ENCODE measurements around the gene MEIS3.
A peak's percentile ranks its signal among the peaks of the same experiment; 100 is the strongest.
"Not testable (repeated sequence)": the region's sequence is repeated elsewhere in the genome, so short reads cannot be mapped to it uniquely, and the experiment has no call there.

MEIS3 gene

DNA sequence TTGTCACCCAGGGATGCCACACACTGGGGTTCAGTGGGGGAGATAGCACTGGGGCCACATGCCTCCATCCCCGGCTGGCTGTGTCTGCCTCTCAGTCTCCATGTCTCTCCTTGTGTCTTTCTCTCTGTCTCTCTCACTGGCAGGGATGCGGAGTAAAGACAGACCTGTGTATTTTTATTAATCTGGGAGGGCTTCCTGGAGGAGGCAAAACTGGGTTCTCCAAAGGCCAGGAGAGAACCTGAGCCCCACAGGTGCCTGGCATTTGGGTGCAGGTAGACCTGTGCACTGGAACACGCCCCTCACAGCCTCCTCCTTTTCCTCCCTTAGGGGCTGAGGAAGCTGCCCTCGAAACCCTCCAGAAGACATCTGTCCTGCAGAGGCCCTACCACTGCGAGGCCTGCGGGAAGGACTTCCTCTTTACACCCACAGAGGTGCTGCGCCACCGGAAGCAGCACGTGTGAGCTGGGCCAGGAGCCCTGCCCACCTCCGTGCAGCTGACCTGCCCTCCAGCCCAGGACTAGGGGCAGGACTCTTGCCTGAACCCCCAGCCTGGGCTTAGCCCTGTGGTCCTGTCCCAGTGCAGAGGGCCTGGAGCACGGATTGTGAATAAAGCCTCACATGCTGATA lies 37.6 kb downstream of the MEIS3 start:
- DNase-seq = no peak

DNA sequence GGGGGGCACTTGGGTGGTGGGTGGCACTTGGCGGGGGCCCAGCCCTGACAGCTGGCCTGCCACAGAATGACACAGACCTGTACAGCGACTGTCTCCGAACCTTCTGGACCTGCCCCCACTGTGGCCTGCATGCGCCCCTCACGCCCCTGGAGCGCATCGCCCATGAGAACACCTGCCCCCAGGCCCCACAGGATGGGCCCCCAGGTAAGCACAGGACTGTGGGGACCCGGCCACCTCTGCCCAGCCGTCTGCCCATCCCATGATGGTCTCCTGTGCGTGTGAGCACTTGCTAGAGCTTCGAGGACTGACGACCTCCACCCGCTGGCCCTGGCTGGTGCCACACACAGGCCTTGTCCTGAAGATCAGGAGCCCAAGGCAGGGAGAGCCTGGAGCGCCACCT lies 38.2 kb downstream of the MEIS3 start:
- DNase-seq = no peak

DNA sequence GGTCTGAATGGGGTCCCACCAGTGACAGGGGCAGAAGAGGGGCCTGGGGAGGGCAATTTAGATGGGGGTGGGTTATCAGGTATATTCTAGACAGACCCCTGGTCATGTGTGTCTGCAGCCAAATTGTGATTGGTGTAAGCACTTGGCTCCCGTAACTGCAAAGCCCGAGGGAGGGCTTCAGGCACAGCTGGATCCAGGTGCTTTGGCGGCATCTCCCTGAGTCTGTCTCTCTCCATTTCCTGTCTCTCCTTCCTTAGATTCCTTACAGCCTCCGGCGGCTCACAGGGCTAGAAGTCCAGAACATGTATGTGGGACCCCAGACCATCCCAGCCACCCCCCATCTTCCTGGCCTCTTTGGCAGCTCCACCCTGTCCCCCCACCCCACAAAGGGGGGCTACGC lies 38.8 kb downstream of the MEIS3 start:
- DNase-seq = no peak

DNA sequence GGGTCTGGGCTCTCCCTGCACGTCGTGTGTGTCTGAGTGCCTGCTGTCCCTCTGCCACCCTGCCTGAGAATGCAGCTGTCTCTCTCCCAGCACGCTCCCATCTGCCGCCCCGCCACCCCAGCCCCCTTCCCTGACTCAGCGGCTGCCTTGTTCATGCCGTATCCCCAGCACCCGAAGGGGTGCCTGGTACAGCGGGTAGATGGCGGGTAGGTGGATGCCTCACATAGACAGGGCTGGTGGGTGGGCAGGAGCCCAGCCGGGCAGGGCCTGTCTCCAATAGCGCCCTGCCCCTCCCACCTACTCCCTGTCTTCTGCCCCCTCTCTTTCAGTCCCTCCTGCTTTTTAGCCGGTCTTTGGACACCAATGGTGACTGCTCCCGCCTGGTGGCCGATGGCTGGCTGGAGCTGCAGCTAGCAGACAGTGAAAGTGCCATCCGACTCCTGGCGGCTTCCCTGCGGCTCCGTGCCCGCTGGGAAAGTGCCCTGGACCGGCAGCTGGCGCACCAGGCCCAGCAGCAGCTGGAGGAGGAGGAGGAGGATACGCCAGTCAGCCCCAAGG lies 39.9 kb downstream of the MEIS3 start:
- DNase-seq = no peak

DNA sequence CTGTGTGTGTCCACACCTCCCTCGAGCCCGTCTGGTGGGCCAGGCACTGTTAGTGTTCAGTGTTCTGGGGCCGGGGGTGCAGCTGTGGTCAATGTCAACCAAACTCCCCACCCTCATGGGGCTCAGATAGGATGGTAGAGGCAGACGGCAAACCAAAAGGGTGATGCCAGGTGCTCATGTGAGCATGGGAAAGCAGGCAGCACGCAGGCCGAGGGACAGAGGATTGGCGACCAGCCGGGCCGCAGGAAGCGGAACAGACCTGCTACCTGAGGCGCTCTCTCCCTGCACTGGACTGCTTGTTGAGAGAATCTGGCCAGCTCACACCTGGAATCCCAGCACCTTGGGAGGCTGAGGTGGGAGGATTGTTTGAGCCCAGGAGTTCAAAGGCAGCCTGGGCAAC lies 41.1 kb downstream of the MEIS3 start:
- DNase-seq = no peak

DNA sequence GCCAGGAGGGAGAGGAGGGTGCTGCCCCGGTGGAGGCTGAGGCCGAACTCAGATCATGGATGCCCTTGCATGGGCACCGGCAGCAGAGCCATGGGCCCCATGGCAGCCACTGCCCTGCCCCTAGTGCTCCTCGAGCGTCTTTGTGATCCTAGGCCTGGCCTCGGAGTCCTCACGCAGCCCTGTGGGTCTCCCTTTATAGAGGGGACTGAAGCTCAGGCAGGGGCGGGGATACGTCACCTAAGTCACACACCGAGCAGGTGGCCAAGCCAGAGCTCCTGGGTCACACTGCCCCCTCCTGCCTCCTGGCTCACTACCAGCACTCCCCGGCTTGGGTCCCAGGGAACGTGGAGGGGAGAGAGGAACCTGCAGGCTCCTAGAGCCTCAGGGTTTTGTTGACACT lies 41.5 kb downstream of the MEIS3 start:
- DNase-seq = no peak

DNA sequence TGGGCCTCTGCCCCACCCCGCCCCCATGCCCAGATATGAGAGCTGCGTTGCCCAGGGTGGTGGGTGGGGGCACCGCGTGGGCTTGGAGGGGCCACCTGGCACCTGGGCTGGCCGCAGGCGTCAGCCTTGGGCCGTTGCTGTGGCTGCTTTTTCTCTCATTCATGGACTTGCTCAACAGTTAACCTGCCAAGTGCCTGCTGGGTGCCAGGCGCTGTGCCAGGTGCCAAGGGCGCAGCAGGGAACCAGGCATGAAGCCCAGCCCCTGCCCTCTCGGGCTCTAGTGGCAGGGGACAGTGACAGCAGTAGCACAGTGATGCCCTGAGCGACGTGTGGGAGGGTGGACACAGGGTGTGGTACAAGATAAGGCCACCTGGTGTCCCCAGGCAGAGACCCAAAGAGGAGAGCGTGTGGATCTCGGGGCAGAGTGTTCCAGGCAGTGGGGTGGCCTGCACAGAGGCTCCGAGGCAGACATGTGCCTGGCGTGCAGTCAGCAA lies 42.1 kb downstream of the MEIS3 start:
- DNase-seq = peak; percentile 14 to 65

DNA sequence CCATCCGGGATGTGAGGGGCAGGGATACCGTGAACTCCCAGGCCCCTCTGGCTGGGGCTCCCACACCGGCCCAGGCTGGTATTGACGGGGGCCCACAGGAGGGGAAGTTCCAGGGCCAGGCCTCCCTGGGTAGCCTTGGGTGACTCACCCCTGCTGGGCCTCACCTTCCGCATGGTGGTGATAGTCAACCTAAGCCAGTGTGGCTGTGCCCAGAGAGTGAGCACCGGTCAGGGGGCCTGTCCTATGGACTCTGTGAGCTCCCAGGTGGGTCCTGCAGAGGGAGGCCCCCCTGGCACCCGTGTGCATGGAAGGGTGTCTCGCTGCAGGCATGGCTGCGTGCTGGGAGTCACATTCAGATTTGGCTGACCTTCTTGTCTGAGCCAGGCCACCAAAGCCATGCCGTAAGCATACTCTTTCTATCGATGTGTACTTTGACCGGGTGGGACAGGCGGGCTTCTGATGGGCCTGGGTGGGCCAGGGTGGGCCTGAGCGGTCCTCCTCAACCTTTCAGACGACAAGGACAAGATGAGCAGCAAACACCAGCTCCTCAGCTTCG lies 42.7 kb downstream of the MEIS3 start:
- no peak for DNase-seq

DNA sequence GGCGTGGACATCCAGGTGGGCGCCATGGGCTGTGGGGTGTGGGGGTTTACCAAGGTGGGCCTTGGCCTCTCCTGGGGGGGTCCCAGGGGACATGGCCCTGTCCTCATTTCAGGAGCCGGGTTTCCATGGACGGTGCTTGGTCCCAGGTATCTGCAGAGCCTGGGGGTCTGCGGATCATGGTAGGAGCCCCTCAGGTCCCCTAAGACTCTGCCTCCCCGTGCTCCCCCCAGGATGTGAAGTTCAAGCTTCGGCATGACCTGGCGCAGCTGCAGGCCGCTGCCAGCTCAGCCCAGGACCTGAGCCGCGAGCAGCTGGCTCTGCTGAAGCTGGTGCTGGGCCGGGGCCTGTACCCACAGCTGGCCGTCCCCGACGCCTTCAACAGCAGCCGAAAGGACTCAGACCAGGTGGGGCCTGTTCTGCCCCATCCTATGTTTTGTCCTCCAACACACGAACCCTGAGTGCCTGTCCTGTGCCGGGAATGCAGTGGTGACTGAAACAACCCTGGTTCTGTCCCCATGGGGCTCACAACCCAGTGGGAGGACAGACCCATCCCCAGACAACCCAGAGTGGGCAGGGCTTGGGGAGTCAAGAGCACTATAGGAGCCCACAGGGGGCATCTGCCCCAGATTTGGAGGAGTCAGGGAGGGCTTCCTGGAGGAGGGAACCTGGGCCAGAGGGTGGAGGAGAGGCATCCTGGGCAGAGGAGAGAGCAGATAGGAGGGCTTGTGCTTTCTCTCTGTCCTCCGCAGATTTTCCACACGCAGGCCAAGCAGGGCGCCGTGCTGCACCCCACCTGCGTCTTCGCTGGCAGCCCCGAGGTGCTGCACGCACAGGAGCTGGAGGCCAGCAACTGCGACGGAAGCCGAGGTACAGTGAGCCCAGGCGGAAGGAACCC lies 43.4 kb downstream of the MEIS3 start:
- no peak for DNase-seq

DNA sequence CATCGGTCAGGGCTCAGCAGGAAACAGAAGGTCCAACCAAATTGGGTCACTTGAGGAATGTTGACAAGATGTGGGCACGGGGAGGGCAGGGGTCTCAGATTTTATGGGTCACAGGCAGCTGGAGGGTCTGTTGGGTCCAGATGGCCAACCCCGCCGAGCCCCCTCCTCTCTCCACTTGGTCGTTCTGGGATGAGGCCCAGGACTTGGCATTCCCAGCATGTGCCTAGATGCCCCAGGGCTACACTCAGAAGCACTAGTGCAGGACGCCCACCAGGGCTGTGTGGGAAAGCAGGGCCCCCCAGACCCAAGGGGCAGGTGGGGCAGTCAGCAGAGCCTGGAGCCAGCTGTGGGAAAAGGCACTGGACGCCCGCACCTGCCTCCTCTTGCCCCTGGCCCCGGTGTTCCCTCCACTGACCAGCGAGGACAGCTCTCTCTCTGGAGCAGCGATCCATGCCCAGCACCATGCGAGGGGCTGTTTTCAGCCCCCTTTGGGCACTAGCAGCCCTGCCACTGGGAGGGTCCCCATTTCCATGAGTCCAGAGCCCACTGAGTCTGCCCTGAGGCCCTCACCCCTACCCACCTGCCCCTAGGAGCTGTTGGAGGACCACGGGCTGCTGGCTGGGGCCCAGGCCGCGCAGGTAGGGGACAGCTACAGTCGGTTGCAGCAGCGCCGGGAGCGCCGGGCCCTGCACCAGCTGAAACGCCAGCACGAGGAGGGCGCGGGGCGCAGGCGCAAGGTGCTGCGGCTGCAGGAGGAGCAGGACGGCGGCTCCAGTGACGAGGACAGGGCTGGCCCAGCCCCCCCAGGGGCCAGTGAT lies 44.2 kb downstream of the MEIS3 start:
- no peak for DNase-seq

DNA sequence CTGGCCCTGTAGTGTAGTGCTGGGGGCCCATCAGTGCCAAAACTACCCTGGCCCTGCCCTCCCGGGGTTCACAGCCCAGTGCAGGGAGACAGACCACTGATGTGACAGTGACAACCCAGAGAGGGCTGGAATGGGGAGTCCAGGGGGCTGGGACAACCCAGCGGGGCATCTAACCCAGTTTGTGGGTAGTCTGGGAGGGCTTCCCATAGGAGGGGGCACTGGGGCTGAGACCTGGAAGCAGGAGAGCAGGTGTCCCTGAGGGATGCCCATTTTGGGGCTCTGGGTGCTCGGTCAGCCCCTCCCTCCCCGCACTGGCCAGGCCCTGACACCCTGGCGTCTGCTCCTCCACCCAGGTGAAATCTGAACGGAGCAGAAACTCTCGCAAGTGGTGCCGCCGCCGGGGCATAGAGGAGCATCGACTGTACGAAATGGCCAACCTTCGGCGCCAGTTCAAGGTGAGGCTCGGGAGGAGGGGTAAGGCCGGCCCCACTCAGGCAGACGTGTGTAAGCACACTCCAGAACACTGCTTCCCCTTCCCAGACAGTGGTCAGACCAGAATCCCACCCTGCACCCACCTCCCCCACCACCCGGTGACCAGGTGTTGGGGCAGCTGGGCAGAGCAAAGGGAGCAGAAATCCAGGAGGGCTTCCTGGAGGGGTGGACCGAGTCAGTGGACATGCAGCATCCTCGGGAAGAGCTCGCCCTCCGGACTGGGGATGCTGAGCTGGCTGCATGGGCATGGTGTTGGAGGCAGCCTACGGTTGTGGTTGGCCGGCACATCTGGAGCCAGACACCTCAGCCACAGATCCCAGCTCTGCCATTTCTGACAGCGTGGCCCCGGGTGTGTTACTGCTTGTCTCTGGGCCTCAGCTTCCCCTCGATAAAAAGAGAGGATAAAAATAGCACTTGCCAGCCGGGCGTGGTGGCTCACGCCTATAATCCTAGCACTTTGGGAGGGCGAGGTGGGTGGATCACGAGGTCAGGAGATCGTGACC lies 45.8 kb downstream of the MEIS3 start:
- no peak for DNase-seq

DNA sequence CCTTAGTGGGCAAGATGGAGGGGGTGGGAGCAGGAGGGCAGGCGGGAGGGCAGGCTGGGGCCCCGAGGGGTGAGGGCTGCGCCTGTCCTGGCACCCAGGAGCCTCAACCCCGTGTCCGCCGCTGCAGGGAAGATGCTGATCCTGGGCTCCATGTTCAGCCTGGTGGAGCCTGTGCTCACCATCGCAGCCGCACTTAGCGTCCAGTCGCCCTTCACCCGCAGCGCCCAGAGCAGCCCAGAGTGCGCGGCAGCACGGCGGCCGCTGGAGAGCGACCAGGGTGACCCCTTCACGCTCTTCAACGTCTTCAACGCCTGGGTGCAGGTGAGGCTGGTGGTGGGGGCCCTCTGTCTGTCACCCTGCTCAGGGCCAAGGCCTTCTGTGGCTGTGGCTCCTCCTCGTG lies 46.7 kb downstream of the MEIS3 start:
- DNase-seq = no peak

DNA sequence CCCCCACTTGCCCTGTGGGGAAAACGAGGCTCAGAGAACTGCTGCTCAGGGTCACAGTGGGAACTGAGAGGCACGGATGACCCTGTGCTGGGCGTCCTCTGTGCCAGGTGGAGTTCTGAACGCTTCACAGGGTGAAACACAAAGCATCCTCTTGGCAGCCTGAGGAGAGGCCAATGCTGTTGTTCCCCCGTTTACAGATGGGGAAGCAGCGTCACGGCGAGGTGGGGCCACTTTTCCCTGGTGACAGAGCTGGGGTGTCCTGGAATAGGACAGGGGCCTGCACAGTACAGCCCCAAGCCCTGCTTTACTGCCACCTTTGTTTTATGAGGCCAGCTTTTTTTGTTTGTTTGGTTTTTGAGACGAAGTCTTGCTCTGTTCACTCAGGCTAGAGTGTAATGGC lies 48.1 kb downstream of the MEIS3 start:
- DNase-seq = no peak

DNA sequence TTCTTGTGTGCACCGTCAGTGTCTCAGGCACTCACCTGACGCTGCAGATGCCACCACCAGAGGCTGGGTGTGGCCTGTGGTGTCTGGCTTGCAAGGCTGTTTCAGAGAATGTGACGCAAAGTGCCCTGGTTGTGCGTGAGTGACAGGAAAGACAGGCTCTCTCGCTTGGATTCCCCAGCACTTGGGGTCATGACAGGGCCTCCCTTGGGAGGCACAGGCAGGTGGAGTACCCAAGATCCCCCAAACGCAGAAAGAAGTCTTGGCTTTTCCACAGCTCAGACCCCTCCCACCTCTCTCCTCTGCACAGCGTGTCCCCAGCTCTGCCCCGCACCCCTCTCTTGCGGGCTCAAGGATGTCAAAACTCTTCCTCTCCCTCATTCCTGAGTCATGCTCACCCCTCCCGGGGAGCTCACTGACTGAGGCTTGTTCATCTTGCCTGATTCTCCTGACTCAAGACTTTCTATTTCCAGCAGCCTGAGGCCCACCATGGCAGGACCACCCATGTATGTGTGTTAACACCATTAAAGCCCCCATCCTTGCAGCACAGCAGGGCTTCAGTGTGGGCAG lies 49.2 kb downstream of the MEIS3 start:
- no peak for DNase-seq

DNA sequence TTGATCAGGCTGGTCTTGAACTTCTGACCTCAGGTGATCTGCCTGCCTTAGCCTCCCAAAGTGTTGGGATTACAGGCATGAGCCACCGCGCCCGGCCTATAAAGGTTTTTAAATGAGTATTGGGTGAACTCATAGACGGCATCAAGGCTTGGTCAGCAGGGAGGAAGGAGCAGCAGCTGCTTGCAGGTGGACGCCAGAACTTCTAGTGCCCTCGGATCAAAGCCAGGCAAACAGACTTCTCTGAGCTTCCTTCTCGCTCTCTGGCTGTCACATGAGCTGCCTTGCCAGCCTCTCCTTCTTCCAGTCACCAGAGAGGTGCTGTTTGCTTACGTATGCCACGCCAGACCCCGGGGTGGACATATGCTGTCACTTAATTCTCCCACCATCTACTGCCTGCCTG lies 53.9 kb downstream of the MEIS3 start:
- DNase-seq = not testable (repeated sequence)

DNA sequence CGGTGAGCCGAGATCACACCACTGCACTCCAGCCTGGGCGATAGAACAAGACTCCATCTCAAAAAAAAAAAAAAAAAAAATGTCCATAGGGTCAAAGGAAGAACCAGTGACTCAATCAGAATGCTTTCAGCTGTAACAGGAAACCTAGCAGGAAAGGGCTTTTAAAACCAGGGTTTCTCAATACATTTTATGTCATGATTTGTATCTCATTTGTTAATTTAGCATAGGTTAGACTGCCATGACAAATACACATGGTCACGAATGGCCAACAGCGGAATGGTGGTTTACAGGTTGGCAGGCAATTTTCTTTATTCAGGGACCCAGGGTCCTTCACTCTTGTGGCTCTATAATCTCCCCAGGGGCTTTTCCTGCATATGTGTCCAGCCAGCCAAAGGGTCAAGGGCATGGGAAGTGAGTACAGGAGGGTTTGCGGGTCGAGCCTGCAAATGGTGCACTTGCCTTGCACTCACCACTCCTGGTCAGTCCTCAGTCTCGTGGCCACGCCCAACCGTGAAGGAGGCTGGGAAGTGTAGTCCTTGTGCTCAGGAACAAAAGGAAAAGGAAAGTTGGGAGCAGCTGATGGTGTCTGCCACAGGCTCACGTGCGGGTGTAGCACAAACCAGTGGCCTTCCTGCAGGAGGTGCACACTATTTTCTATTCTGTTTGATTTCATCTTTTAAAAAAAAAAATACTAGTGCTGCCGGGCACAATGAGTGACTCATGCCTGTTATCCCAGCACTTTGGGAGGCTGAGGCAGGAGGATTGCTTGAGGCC lies 55.4 kb downstream of the MEIS3 start:
- no peak for DNase-seq

DNA sequence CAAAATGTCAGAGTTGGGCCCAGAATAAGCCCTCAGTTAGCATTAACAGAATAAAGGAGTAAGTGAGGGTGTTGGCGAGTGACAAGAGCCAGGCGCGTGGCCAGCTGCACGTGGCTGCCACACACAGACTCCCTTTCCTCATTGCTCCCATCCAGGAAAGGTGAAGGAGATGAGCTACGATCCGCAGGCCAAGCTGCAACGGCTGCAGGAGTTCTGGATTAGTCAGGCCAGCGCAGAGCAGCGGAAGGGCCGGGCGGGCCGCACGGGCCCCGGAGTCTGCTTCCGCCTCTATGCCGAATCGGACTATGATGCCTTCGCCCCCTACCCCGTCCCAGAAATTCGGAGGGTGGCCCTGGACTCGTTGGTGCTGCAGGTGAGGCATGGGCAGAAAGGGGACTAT lies 57.0 kb downstream of the MEIS3 start:
- no peak for DNase-seq

DNA sequence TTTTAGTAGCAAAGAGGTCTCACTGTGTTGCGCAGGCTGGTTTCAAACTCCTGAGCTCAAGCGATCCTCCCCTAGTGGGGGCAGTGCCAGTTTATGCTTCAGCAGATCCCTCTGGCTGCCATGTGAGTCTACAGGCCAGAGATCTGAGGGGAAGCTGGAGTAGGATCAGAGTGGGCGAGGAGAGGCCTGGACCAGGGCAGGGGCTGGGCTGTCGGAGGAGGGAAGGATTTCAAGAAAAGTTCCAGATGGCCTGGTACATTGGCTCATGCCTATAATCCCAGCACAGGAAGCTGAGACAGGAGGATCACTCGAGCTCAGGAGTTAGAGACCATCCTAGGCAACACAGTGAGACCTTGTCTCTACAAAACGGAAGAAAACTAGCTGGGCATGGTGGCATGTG lies 60.4 kb downstream of the MEIS3 start:
- DNase-seq = no peak

DNA sequence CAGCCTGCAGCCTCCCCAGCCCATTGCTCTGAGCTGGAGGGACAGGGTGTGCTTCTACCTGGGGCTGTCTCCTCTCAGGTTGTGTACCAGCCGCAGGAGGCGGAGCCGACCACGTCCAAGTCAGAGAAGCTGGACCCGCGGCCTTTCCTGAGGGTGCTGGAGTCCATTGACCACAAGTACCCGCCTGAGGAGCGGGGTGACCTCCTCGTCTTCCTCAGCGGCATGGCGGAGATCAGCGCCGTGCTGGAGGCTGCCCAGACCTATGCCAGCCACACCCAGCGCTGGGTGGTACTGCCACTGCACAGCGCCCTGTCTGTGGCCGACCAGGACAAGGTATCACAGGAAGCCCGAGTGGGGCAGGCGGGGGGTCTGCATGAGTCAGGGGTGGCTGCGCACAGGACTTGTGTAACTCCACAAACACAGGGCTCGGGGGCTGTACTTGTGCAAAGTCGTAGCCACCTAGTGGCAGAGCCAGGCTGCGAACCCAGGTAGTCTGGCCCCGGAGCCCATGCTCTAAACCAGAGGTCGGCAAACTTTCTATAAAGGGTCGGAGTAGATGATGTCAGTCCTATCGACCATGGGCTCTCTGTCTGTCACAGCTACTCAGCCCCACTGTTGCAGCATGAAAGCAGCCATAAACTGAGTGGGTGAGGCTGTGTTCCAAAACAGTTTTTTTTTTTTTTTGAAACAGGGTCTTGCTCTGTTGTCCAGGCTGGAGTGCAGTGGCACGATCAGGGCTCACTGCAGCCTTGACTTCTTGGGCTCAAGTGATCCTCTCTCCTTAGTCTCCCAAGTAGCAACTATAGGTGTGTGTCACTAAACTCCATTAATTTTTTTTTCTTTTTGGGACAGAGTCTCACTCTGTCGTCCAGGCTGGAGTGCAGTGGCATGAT lies 61.3 kb downstream of the MEIS3 start:
- no peak for DNase-seq
